Psoas muscle (tissue), 8 donors: ENCODE results near the gene FXN. TPM values are rescaled to one million over a fixed set of nuclear protein-coding genes. Genes with fewer than 3 reads are reported as not detected.
"Not testable (repeated sequence)": the region's sequence is repeated elsewhere in the genome, so short reads cannot be mapped to it uniquely, and the experiment has no call there.

Experiments
- ATAC-seq, 4 donors: fragments of 200-7000 bp; cut with Tn5 transposase; one replicate each; pipeline ENCODE4 v1.9.1; 2020; ENCODE audit warnings: moderate library complexity in 3 of 4, mild to moderate bottlenecking in 2 of 4
- DNase-seq, 2 donors: peaks; one replicate each; pipeline ENCODE4 v3.0.0-alpha.2; 2020
- H3K27ac ChIP-seq: fragments of 200-600 bp; one replicate; pipeline ENCODE4 v1.8.0; 2022
- H3K27me3 ChIP-seq, 3 donors: fragments of 200-600 bp in 1 of 3; one replicate each; pipeline versions ENCODE4 v1.6.1 to v1.8.0; 2013 to 2022; ENCODE audit warnings: low read length in 2 of 3, mild to moderate bottlenecking in 2 of 3, moderate library complexity in 1 of 3; ENCODE audit not compliant: insufficient read depth in 3 of 3
- H3K36me3 ChIP-seq, 2 donors: fragments of 200-600 bp in 1 of 2; one replicate each; pipeline versions ENCODE4 v1.6.1 to v1.8.0; 2013 to 2022; ENCODE audit warnings: low read depth in 1 of 2, mild to moderate bottlenecking in 1 of 2, moderate library complexity in 1 of 2; ENCODE audit not compliant: insufficient read depth in 1 of 2
- H3K4me1 ChIP-seq: fragments of 200-600 bp; one replicate; pipeline ENCODE4 v1.8.0; 2022
- H3K4me3 ChIP-seq: fragments of 200-600 bp; one replicate; pipeline ENCODE4 v1.8.0; 2022; ENCODE audit warnings: mild to moderate bottlenecking
- H3K9me3 ChIP-seq: fragments of 200-600 bp; one replicate; pipeline ENCODE4 v1.8.0; 2022
- WGBS, 3 donors: extraction: QIAGEN DNeasy Blood & Tissue Kit; methylation state at CpG; one replicate each; pipeline versions ENCODE4 v1.1.6 to v1.1.7; 2013; 5-methylcytosine and 5-hydroxymethylcytosine counted together
- intact Hi-C, 2 donors: fragments of 100-400 bp; cut with DNase I; formaldehyde crosslinking; loops; one replicate each; pipeline versions ENCODE4 v1.11.0 to v1.14.2; 2022
- polyA plus RNA-seq, 3 donors: library from polyadenylated mRNA; stranded (reverse); fragments of 200-250 nt; gene quantifications; one replicate each; pipeline ENCODE4 v1.2.3, GENCODE V29; 2013
- total RNA-seq, 4 donors: library from RNA; stranded (reverse); fragmentation: NEBNext Ultra II Directional in 2 of 4; extraction: Animal tissue kit (Norgen Biotek cat#: 25700) in 2 of 4; gene quantifications; one replicate each; pipeline versions ENCODE4 v1.2.1 to v1.2.4, GENCODE V29; 2021 to 2023
- TF ChIP-seq, protein P1 (sequence below): fragments of 200-600 bp; IDR thresholded peaks from one replicate; pipeline ENCODE4 v1.8.0; 2022; ENCODE audit warnings: antibody characterized with exemption
- donor health status: healthy with polysubstance abuse.
- donor health status: DM: no; HTN: no; CAD: no; lungs with moderate emphysema.
- donor health status: Bipolar disorder and iron deficiency.
- donor health status: healthy.
- donor health status: DM: yes; HTN: yes; CAD: no.
- donor health status: DM: no; HTN: no; CAD: no.
- donor health status: DM: no; HTN: no; CAD: no.
- donor health status: DM: yes; HTN: yes; CAD: no.

The FXN gene
- total and polyA plus RNA-seq, 7 donors, result 10.4 to 25.0 (median 19.0) TPM

DNA sequence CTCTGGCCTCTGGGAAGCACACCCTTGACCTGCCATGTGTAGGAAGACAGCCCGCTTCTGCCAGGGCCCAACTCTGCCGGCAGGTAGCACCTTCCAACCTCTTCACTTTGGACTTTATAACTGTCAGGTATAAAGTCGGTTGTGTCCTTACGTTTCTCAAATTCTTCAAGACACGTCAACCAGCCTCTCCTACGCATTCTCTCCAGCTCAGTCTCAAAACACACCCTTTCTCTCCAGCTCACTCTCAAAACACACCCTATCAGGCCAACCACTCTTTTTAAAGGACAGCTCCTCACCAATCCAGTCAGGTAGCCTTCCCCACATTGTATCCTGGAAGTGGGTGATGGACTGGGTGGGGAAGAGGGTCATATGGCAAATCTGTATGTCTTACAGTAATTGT lies 13.5 kb downstream of the FXN start:
- Histone ChIP-seq H3K9me3 (no peaks in the 10 kb centered on the region), H3K27me3 (no peaks in the 10 kb centered on the region), H3K27ac (no peak overlapping the region), H3K36me3 (peaks cover 0 to 45% of the 10 kb centered on the region in 2 donors), H3K4me1 (peaks cover 8% of the 10 kb centered on the region), H3K4me3 (no peak overlapping the region)
- intact Hi-C loops, result no loop called here
- no peak for DNase-seq
- 90 to 95% (median 95%) methylated on average over 6 of the region's 6 CpGs for WGBS, 3 donors
- TF ChIP-seq, protein P1, sequence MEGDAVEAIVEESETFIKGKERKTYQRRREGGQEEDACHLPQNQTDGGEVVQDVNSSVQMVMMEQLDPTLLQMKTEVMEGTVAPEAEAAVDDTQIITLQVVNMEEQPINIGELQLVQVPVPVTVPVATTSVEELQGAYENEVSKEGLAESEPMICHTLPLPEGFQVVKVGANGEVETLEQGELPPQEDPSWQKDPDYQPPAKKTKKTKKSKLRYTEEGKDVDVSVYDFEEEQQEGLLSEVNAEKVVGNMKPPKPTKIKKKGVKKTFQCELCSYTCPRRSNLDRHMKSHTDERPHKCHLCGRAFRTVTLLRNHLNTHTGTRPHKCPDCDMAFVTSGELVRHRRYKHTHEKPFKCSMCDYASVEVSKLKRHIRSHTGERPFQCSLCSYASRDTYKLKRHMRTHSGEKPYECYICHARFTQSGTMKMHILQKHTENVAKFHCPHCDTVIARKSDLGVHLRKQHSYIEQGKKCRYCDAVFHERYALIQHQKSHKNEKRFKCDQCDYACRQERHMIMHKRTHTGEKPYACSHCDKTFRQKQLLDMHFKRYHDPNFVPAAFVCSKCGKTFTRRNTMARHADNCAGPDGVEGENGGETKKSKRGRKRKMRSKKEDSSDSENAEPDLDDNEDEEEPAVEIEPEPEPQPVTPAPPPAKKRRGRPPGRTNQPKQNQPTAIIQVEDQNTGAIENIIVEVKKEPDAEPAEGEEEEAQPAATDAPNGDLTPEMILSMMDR, result no peak
- no peak for ATAC-seq

DNA sequence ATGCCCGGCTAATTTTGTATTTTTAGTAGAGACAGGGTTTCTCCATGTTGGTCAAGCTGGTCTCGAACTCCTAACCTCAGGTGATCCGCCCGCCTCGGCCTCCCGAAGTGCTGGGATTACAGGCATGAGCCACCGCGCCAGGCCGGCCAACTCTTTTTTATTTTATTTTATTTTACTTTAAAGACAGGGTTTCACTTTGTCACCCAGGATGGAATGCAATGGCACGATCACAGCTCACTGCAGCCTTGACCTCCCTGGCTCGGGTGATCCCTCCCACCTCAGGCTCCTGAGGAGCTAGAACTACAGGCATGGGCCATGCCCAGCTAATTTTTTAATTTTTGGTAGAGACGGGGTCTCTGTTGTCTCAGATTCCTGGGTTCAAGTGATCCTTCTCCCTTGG lies 15.4 kb downstream of the FXN start:
- 86 to 91% (median 90%) methylated on average over 11 to 12 of the region's 12 CpGs for WGBS, 3 donors

DNA sequence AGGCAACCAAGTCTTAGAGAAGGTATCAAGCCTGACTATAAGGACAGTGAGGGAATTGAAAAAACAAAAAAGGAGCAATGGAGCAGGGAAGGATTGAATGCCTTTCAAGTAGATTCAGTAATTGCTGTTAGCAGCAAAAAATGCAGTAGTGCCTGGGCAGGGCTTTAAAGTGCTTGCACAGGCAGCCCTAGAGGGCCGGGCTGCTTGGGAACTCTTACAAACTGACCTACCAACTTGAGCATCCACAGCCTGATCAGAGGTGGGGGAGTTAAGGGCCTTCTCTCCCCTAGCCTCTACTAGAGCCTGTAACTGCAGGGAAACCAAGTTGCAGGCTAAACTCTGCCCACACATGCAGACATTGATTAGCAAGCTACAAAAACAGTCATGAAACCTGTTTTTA lies 19.4 kb downstream of the FXN start:
- H3K27ac ChIP-seq, result no peak overlapping the region
- H3K27me3 ChIP-seq, result no peaks in the 10 kb centered on the region
- 74 to 96% (median 76%) methylated on average over 1 of the region's 1 CpG for WGBS, 3 donors
- TF ChIP-seq, protein P1, result no peak
- DNase-seq, result no peak
- no peak overlapping the region for H3K4me3 ChIP-seq
- no peak for ATAC-seq
- H3K9me3 ChIP-seq, result no peaks in the 10 kb centered on the region
- H3K36me3 ChIP-seq, result peaks cover 3 to 32% of the 10 kb centered on the region in 2 donors
- no peaks in the 10 kb centered on the region for H3K4me1 ChIP-seq
- intact Hi-C loops, result loop anchor here (1.0 to 5.0 kb wide), 2 partner anchors 137 to 138 kb away; no protein-coding TSS in a partner anchor

More for the DNA sequence above, 15.4 kb downstream of the FXN start:
- H3K27ac ChIP-seq, DNase-seq, H3K4me1 ChIP-seq, H3K9me3 ChIP-seq, H3K27me3 ChIP-seq, ATAC-seq, H3K4me3 ChIP-seq: not testable (repeated sequence)
- peaks cover 0 to 58% of the 10 kb centered on the region in 2 donors for H3K36me3 ChIP-seq
- intact Hi-C loops, result loop anchor here in 1 of 2 donors (5.0 kb wide), 1 partner anchor 141 kb away; no protein-coding TSS in a partner anchor

DNA sequence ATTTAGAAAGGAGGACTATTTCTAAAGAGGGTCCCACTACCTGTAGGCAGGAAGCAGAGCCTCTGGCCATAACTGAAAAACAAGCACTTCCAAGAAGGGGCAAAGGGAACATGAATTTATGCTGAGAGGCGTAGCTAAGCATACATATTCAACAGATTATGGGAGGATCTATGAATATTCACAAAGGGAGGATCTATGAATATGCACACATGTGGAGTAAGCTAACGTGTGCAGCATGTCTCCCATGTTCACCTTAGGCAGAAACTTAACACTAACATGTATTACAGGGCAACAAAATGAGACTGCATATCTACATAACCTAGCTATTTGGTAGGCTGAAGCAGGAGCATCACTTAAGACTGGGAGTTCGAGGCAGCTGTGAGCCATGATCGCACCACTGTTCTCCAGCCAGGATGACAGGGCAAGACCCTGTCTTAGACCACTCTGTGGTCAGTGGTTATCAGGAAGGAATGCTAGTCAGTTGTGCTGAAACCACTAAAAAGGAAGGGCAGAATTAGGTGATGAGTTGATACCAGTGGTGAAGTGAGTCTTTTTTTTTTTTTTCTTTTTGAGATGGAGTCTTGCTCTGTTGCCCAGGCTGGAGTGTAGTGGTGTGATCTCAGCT lies 20.8 kb downstream of the FXN start:
- WGBS, 3 donors, result 88 to 93% (median 88%) methylated on average over 4 of the region's 4 CpGs
- TF ChIP-seq, protein P1, result no peak
- Histone ChIP-seq H3K36me3 (peaks cover 6 to 31% of the 10 kb centered on the region in 2 donors), H3K27me3 (no peaks in the 10 kb centered on the region), H3K4me1 (no peaks in the 10 kb centered on the region), H3K4me3 (no peak overlapping the region), H3K27ac (no peak overlapping the region), H3K9me3 (no peaks in the 10 kb centered on the region)
- intact Hi-C loops, result no loop called here
- no peak for DNase-seq
- no peak for ATAC-seq

DNA sequence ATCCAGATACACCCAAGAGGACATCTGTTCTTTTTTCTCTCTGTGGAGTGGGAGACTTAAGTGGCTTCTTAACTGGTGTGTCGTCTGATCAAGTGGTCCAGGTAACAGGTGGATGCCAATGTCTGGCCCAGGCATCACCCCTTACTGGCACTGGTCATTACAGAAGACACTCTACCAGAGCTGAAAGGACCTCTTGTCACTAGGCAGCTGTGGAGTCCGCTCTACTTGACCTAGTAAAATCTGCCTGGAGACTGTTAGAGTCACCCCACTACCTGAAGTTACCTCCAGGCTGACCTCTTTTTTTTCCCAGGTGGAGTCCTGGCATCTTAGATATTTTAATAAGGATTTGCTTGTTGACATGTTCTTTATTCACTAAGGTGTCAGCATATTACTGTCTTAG lies 22.5 kb downstream of the FXN start:
- no peaks in the 10 kb centered on the region for H3K4me1 ChIP-seq
- H3K9me3 ChIP-seq, result no peaks in the 10 kb centered on the region
- ATAC-seq (no peak), DNase-seq (no peak)
- peaks cover 6 to 29% of the 10 kb centered on the region in 2 donors for H3K36me3 ChIP-seq
- TF ChIP-seq, protein P1, result no peak
- no peaks in the 10 kb centered on the region for H3K27me3 ChIP-seq
- WGBS, 3 donors, result 81 to 90% (median 89%) methylated on average over 2 of the region's 2 CpGs
- H3K4me3 ChIP-seq, result no peak overlapping the region
- H3K27ac ChIP-seq, result no peak overlapping the region
- intact Hi-C loops, result no loop called here
